Left lung (tissue), 10 donors: ENCODE results near the gene SEM1. TPM values are rescaled to one million over a fixed set of nuclear protein-coding genes. Genes with fewer than 3 reads are reported as not detected.
"Not testable (repeated sequence)": the region's sequence is repeated elsewhere in the genome, so short reads cannot be mapped to it uniquely, and the experiment has no call there.

Experiments used
- ATAC-seq: fragments of 200-7000 bp; cut with Tn5 transposase; one replicate; pipeline ENCODE4 v1.9.1; 2020; ENCODE audit warnings: moderate library complexity
- DNase-seq, 4 donors: peaks; one replicate each; pipeline ENCODE4 v3.0.0-alpha.2; 2013 to 2020
- H3K27ac ChIP-seq, 2 donors: fragments of 200-600 bp; sonication (generic) in 1 of 2; one replicate each; pipeline versions ENCODE4 v1.5.0 to v1.8.0; 2020 to 2021
- H3K27me3 ChIP-seq, 2 donors: fragments of 200-600 bp; sonication (generic) in 1 of 2; one replicate each; pipeline versions ENCODE4 v1.5.0 to v1.8.0; 2020 to 2021
- H3K36me3 ChIP-seq, 2 donors: fragments of 200-600 bp; sonication (generic) in 1 of 2; one replicate each; pipeline versions ENCODE4 v1.5.0 to v1.8.0; 2020 to 2021
- H3K4me1 ChIP-seq, 2 donors: fragments of 200-600 bp; one replicate each; pipeline ENCODE4 v1.8.0; 2021
- H3K4me3 ChIP-seq, 2 donors: fragments of 200-600 bp; sonication (generic) in 1 of 2; one replicate each; pipeline versions ENCODE4 v1.5.0 to v1.8.0; 2020 to 2021; ENCODE audit warnings: mild to moderate bottlenecking in 1 of 2
- H3K9me3 ChIP-seq, 2 donors: fragments of 200-600 bp; sonication (generic) in 1 of 2; one replicate each; pipeline versions ENCODE4 v1.5.0 to v1.8.0; 2020 to 2021
- CTCF ChIP-seq, 2 donors: fragments of 200-600 bp; sonication (generic) in 1 of 2; IDR thresholded peaks; one replicate each; pipeline versions ENCODE4 v1.5.0 to v1.8.0; 2021; ENCODE audit warnings: antibody characterized with exemption in 2 of 2
- intact Hi-C, 2 donors: fragments of 100-400 bp; cut with DNase I; formaldehyde crosslinking; loops; one replicate each; pipeline versions ENCODE4 v1.11.2 to v1.14.2; 2022
- polyA plus RNA-seq, 6 donors: library from polyadenylated mRNA; unstranded; fragments of 120-200 nt; gene quantifications; one replicate each; pipeline ENCODE4 v1.2.1, GENCODE V29; 2013; ENCODE audit not compliant: insufficient read length in 6 of 6
- total RNA-seq, 2 donors: library from RNA; stranded (reverse); fragmentation: NEBNext Ultra II Directional; extraction: Animal tissue kit (Norgen Biotek cat#: 25700); gene quantifications; one replicate each; pipeline ENCODE4 v1.2.1, GENCODE V29; 2021
- donor health status: DM: no; HTN: yes; CAD: no.
- donor health status: DM: no; HTN: no; CAD: no.

The SEM1 gene
- total and polyA plus RNA-seq, 8 donors = 34.1 to 200 (median 179) TPM

DNA sequence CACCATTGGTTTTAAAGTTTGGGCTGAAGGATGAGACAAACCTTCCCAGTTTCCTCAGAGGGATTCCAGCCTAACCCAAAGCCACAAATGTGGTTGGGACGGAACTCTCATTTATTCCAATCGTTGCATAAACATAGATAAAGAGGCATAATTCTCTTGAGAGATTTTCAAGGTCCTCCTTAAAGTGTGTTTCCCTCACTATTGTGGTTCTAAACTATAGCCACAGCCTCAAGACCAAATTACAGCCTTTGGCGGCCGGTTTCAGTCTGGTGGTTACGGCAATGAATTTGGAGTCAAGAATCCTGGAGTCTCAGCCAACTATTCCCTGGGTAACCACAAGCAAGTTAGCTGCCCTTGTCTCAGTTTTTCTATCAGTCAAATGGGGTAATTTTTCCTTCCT, 42.6 kb downstream of the SEM1 start:
- H3K4me3 ChIP-seq = no peak overlapping the region
- no peak overlapping the region for H3K27ac ChIP-seq
- no peaks in the 10 kb centered on the region for H3K36me3 ChIP-seq
- no peaks in the 10 kb centered on the region for H3K9me3 ChIP-seq
- ATAC-seq = no peak
- DNase-seq = peak in 1 of 4 donors; percentile 34
- intact Hi-C loops = no loop called here
- H3K4me1 ChIP-seq = no peaks in the 10 kb centered on the region
- no peaks in the 10 kb centered on the region for H3K27me3 ChIP-seq
- TF ChIP-seq CTCF (IDR thresholded peaks at IDR 0.05) = no peak

DNA sequence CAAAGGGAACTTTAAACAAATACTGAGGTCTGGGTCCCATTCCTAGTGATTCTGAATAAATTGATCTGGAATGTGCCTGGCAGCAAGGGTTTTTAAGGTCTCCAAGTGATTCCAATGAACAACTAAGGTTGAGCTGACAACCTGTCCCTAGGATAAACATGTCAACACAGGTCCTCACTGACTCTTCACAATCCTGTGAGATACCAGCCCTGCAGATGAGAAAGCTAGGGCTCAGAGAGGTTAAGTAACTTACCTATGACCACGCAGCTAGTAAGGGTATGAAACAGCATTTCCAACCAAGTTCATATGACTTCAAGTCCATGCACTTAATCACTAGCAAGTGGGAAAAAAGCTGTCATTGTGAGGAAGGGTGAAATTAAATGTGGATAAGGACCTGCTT, 44.0 kb downstream of the SEM1 start:
- no peak for TF ChIP-seq CTCF (IDR thresholded peaks at IDR 0.05)
- ATAC-seq = no peak
- no peaks in the 10 kb centered on the region for H3K9me3 ChIP-seq

DNA sequence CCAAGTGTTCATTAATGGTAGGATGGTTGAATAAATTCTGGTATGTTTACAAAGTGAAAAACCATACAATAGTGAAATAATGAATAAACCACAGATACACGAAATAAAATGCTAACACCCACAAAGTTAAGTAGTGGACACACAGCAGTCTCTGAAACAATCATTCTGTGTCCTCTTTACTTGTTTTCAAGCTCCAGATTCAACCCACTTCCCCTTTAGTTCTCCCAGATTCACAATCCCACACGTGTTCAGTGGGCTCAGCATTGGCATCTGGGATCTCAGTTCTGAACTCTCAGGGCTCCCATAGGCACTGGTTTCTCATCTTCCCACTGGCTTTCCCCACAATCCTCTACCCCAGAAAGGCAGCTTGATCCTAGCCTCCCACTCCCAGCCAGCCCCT, 44.9 kb downstream of the SEM1 start:
- DNase-seq = no peak

More for the DNA sequence above, 44.0 kb downstream of the SEM1 start:
- Histone ChIP-seq H3K27me3 (no peaks in the 10 kb centered on the region), H3K27ac (no peak overlapping the region), H3K4me1 (no peaks in the 10 kb centered on the region), H3K36me3 (no peaks in the 10 kb centered on the region), H3K4me3 (no peak overlapping the region)
- no peak for DNase-seq
- intact Hi-C loops = no loop called here

DNA sequence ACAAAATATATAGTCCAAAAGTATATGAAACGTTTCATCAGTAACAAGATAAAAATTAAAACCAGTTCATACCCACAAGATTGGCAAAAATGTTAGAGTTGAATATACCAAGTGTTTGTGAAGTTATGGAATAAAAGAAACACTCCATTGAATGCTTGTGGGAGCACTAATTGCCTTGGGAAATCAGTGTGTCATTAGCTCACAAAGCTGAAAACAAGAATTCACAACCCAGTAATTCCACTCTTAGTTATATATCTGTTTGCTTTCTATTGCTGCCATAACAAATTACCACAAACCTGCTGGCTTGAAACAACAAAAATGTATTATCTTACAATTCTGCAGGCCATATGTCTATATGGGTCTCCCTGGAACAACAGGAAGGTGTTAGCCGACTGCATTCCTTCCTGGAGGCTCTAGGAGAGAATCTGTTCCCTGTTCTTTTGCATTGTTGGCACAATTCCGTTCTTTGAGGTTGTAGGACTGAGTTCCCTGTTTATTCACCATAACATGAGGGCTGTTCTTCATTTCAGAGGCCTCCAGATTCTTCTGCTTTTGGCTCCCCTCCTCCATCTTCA, 45.7 kb downstream of the SEM1 start:
- ATAC-seq = no peak
- Histone ChIP-seq H3K27me3 (no peaks in the 10 kb centered on the region), H3K36me3 (no peaks in the 10 kb centered on the region), H3K27ac (no peak overlapping the region), H3K4me1 (no peaks in the 10 kb centered on the region), H3K4me3 (no peak overlapping the region), H3K9me3 (no peaks in the 10 kb centered on the region)
- TF ChIP-seq CTCF (IDR thresholded peaks at IDR 0.05) = no peak
- no peak for DNase-seq
- intact Hi-C loops = no loop called here

More for the DNA sequence above, 44.9 kb downstream of the SEM1 start:
- H3K4me1 ChIP-seq = no peaks in the 10 kb centered on the region
- H3K27me3 ChIP-seq = no peaks in the 10 kb centered on the region
- H3K4me3 ChIP-seq = no peak overlapping the region
- no peak for TF ChIP-seq CTCF (IDR thresholded peaks at IDR 0.05)
- no peak overlapping the region for H3K27ac ChIP-seq
- no peaks in the 10 kb centered on the region for H3K9me3 ChIP-seq
- H3K36me3 ChIP-seq = no peaks in the 10 kb centered on the region
- ATAC-seq = no peak
- intact Hi-C loops = no loop called here

GRCh38 chr7:96663457-96663856, 46.2 kb downstream of the SEM1 start:
- Histone ChIP-seq H3K27me3 (no peaks in the 10 kb centered on the region), H3K36me3 (no peaks in the 10 kb centered on the region), H3K4me3 (no peak overlapping the region), H3K9me3 (no peaks in the 10 kb centered on the region), H3K27ac (no peak overlapping the region), H3K4me1 (no peaks in the 10 kb centered on the region)
- no peak for TF ChIP-seq CTCF (IDR thresholded peaks at IDR 0.05)
- no peak for DNase-seq
- intact Hi-C loops = no loop called here
- ATAC-seq = no peak

DNA sequence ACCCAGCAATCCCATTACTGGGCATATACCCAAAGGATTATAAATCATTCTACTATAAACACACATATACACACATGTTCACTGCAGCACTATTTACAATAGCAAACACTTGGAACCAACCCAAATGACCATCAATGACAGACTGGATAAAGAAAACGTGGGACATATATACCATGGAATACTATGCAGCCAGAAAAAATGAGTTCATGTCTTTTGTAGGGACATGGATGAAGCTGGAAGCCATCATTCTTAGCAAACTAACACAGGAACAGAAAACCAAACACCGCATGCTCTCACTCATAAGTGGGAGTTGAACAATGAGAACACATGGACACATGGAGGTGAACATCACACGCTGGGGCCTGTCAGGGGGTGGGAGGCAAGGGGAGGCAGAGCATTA, 47.5 kb downstream of the SEM1 start:
- ATAC-seq, intact Hi-C loops: not testable (repeated sequence)

More for the DNA sequence above, 47.5 kb downstream of the SEM1 start:
- not testable (repeated sequence) for H3K27ac ChIP-seq, H3K4me3 ChIP-seq, DNase-seq, H3K4me1 ChIP-seq, H3K36me3 ChIP-seq, H3K27me3 ChIP-seq, H3K9me3 ChIP-seq
